ENCODE data around the gene C1orf141. TPM values are rescaled to one million over a fixed set of nuclear protein-coding genes. Genes with fewer than 3 reads are reported as not detected.
A peak's percentile ranks its signal among the peaks of the same experiment; 100 is the strongest.
"Not testable (repeated sequence)": the region's sequence is repeated elsewhere in the genome, so short reads cannot be mapped to it uniquely, and the experiment has no call there.

Gene C1orf141
- total RNA-seq, 1 donor from 2014 or later, result not detected

DNA sequence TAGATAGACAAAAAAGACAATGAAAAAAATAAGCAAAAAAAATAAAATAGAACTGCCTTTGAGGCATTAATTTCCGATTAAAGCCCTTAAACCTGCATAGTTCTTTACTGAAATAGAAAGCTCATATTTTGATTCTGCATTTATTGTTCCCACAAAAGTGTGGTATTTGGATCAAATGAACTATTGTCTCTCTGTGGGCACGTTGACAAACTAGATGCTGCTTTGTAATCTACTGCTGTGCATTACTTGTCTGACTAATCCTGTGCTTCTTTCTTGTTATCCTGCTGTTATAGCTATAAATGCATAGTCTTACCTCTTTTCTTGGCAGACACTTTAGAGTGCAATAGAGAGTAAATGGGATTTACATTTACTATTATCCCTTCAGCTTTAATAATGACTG lies 49.4 kb downstream of the C1orf141 start:
- no peak for DNase-seq (ENCODE audit: low read depth)

DNA sequence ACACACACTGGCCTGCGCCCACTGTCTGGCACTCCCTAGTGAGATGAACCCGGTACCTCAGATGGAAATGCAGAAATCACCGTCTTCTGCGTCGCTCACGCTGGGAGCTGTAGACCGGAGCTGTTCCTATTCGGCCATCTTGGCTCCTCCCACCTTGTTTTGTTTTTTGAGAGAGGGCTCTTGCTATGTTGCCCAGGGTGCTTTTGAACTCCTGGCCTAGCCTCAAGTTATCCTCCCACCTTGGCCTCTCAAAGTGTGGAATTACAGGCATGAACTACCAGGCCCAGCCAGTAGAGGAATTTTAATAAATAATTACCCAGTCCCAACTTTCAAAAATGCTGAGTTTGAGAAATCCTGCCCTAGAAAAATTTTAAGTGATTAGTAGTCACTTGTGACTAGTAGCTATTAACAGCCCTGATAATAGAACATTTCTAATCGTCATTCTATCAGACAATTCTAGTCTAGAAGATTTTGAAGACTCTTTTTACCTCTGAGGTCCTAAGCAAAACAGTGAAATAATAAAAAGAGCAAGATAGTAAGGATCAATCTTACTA lies 49.9 kb downstream of the C1orf141 start:
- no peak for DNase-seq (ENCODE audit: low read depth)

DNA sequence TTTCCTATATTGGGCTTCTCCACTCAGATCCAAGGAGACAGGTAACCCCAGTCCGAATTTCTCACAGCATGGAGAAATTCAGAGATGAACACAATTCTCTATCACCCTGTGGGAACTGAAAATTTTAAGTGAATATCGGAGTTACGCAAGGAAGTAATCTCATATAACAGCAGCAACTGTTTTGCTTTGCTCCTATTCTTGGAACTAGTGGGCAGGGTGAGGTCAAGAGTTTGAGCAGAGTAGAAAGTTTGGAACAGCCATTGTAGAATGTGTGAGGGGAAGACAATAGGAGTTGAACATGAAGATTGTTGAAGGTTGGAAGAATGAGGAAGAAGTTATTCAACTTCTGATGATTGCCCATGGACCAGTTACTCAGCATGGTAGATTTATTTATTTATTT lies 56.5 kb downstream of the C1orf141 start:
- DNase-seq (ENCODE audit: low read depth), result no peak

DNA sequence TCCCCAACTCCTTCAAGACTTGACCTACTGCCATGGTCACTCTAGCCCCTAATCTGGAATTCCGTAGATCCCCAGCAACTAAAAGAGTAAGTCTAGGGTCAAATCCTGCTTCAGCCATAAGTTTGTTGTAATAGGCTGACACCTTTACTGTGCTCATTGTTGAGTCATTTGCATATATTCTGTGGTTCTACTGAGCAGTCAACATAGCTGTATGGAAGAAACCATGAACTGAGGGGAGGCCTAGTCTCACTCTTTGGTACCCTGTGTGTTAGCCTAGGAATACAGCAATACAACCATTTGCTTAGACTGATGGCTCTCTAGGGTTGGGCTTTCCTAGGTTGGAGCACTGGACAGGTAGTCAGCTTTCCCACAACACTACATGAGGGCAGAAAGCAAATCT lies 57.2 kb downstream of the C1orf141 start:
- no peak for DNase-seq (ENCODE audit: low read depth)

DNA sequence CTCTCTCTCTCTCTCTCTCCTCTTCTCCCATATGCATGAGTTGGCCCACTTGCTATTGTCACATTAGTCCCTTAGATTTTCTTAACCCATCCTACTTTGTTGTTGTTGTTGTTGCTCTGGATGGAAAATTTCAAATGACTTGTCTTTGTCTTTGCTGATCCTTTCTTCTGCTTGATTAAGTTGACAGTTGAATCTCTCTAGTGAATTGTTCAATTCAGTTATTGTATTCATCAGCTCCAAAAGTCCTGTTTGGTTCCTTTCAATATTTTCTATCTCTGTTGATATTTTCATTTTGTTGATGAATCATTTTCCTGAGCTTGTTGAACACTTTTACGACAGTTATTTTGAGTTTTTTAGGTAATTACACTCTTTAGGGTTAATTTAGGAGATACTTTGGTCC lies 62.0 kb downstream of the C1orf141 start:
- DNase-seq (ENCODE audit: low read depth), result no peak

DNA sequence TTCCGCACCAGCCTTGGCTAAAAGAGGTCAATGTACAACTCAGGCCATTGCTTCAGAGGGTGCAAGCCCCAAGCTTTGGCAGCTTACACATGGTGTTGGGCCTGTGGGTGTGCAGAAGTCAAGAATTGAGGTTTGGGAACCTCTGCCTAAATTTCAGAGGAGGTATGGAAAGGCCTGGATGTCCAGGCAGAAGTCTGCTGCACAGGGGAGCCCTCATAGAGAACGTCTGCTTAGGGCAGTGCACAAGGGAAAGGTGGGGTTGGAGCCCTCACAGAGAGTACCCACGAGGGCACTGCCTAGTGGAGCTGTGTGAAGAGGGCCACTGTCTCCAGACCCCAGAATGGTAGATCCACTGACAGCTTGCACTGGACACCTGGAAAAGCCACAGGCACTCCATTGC lies 67.1 kb downstream of the C1orf141 start:
- not testable (repeated sequence) for DNase-seq (ENCODE audit: low read depth)

DNA sequence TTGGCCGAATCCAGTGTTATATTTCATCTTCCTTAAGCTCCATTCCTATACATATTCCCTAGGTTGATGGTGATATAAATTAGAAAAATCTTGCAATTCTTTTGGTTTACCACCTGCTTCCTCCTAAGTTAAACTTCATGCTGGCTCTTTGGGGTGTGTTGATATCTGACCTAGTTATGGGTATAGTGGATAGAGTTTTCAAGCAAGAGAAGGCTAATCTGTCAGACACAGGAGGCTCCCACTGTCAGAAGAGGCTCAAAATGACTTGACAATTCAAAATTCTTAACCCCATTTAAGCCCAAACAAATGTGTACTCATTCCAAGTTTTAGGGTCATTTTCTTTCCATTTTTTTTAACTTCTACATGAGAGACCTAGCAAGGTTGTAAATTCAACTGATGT lies 72.4 kb downstream of the C1orf141 start:
- no peak for DNase-seq (ENCODE audit: low read depth)

DNA sequence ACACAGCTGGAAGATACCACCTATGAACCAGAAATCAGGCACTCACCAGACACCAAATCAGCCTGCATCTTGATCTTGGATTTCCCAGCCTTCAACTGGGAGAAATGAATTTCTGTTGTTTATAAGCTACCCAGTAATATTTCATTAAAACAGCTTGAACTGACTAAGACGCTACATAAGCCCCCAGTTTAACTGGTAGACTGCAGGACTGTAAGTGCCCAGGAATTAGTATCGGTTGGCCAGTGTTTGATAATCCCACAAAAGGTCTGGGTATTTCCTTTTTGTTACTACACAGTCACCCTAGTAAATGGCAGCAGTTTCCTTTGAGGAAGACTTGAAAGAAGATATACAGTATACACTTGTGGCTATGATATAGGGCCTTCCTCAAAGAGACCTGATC lies 73.5 kb downstream of the C1orf141 start:
- no peak for DNase-seq (ENCODE audit: low read depth)

DNA sequence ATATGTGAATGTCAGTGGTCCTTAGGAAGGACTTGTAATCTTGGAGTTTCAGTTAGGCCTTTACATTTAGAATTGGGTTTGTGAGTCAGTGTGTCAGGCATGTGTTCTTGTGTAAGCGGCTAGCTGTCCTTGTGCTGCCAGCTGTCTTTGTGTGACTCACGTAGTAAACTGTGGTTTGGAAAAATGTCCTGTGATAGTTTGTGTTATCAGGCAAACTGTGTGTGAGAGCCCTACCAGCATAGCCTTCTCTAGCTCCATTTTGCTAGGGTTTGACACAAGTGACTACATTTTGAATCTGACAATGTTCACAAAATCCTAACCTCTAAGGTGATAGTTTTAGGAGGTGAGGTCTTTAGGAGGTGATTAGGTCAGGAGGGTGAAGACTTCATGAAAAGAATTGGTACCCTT lies 74.0 kb downstream of the C1orf141 start:
- DNase-seq (ENCODE audit: low read depth), result peak; percentile 99

DNA sequence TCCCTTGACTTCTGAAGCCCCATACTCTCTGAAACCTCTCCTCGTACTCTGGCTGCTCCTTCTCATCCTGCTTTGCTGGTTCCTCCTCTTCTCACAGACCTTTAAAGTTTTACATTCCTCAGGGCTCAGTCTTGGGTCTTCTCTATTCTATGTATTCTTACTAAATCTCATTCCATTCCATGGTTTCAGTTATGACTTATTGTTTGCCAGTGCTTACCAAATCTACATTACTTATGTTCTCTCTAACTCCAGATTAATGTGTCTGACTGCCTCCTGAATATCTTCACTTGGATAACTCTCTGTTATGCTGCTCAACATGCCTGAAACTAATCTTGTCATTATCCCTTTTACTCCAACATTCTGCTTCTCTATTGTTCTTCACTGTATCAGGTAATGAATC lies 75.4 kb downstream of the C1orf141 start:
- DNase-seq (ENCODE audit: low read depth), result peak; percentile 29

DNA sequence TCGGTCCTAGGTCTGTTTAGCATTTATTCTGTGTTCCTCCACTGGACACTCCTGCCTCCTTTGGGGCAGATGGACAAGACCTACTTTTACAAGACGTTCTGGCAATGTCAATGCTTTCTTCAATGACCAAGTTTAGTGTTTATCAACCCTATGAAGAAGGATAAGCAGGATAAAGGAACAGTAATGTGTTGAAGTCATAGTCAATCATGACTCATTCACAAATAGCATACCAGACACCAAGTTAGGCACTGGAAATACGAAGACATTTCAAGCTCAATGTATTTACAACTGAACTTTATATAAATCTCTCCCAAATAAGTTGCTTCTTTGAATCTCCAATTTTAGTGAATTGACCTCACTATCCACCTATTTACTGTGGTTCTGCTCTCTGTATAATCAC lies 76.0 kb downstream of the C1orf141 start:
- peak; percentile 40 for DNase-seq (ENCODE audit: low read depth)

DNA sequence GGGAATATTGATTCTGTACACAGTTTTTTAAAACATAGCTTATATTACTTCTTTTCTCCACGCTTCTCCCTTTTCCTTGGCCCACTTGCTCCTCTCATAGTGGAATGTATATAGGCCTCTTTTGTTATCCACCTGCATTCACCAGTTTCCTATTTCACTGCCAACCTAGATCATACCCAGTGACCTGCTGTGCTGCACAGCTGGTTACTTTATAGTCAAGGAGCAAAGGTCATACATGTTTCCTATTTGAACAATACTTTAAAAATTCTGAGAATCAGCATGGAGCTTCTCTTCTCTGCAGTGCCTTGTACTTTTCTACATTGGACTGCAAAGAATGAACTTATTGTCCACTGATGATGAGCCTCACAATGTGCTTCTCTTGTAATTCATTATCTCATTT lies 76.5 kb downstream of the C1orf141 start:
- no peak for DNase-seq (ENCODE audit: low read depth)

DNA sequence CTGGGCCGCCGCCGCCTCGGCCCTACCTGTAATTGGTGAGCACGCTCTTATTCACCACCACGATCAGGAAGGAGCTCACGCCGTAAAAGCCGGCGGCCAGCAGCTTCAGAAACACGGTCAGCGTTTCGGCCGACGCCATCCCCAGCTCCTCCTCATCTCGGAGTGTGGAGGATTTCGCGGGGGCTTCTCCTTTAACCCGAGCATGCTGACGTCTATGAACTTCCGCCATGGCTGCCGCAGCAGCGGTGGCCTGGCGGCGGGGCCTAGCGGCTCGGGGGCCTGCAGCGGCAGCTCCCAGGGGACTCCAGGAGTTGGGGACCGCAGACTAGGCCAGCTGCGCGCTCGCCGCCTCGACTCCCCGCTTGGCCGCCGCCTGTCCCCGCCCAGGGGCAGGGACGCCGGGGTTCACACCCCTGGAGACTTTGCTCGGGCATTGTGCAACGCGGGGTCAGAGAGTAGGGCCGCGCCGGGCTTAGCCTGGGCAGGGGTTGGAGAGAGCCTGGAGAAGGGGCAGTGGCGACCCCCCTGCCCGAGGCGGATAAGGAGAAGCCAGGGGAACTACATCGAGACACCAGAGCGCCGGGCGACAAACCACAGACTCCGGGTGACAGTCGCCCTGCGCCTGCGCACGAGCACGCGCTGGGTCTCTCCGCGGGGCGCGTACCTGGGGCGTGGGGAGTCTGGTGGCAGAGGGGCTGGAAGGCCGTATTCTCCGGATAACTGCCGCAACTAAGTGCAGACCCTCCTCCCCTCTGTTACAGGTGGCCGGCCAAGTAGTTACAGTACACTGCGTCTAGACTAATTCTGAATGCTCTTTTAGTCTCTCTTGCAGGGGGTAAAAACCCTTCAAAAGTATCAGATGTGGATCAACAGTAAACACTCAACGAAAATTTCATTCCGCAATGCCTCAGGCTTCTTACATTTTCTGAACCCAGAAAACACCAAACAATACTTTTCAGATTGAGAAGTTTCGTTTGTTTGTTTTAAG lies 80.7 kb downstream of the C1orf141 start, which contains the start of gene SLC35D1:
TSS of gene SLC35D1 (minus strand) at position 364 of the 988 bp plus-strand sequence. CDS start at position 229, 135 bp downstream.
- DNase-seq (ENCODE audit: low read depth), result peak; percentile 25

DNA sequence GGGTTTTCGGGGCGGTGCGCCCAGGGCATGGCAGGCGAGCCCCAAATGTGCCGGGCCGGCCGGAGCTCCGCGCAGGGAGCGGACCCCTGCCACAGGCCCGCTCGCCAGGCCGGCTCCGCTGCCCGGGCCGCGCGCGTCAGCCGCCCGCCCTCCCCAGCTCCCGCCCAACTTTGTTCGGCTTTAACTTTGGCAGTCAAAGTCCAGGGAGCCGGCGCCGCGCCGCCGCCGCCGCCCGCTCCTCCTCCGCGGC lies 81.3 kb downstream of the C1orf141 start:
- no peak for DNase-seq (ENCODE audit: low read depth)

DNA sequence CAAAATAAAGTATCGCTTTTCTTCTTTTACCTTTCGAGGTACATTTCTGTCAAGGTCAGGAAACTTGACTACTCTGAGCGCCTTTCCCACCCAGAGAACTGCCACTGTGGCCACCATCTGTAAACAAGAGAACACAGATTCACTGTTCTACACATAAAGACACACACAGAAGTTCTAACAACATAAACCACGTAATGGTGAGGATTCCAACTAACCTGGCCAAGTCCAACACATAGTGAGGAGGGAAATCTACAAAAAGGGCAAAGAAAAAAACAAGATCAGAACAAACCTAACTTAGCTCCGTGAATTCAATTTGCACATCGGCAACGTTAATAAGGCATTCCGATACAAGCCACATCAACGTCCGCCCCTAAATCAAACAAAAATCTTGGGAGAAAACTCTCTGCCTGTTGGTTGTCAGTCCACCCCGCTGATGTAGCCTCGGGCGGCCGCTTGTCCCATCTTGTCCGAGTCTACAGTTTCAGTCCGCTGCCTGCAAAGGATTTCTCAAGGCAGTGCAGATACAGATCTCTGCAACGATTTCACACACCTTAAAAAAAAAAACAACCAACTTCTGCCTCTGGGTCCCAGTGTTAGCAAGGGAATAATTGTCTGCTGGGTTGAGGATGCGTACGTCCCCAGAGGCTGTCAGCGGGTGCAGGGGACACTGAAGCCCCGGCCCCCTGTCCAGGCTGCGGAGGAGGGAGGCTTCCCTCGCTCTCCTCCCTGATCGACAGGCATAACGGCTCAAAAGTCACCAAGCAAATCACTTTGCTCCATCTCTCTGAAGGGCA lies 81.8 kb downstream of the C1orf141 start:
- DNase-seq (ENCODE audit: low read depth), result peak; percentile 42

DNA sequence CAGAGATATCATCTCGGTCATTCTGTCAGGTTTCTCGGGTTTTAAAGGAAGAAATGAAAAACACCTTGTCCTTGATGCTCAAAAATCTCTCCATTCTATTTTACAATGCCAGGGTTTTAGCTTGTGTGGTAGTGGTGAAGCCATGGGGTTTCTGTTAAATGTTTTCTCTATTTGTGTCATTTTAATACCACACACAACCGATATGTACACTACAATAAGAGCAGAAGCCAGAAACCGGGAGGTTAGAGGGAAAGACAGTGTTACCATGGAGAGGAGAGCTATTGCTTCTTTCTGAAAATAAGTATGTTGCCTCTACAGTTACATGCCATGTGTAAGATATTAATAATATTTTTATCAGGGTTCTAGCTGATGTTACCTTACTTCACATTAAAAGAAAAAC lies 83.6 kb downstream of the C1orf141 start:
- DNase-seq (ENCODE audit: low read depth), result no peak

DNA sequence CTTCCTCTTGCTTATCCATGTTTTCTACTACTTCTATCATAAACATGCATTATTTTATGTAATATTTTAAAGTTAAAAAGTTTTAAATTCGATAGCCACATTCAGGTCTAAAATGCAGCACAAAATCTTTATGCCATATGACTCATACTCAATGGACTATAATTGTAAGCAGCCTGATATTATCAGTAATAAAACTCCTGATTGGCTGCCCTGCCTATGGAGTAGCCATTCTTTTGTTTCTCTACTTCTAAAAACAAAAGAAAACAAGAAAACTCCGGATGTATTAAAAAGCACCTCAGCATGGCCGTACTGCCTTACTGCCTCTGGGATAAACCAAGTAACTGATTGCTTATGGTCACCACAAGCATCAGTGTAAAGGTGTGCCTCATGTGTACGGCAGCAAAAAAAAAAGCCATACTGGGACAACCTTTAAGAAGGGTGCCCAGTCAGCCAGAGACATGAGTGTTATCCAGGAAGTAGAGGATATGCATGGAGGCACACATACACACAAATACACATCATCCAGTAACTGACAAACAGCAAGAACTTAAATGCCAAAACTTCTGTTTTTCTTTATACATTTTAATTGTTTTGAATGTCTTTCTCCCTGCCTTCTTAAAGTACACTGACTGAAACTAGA lies 90.0 kb downstream of the C1orf141 start:
- DNase-seq (ENCODE audit: low read depth), result peak; percentile 36

DNA sequence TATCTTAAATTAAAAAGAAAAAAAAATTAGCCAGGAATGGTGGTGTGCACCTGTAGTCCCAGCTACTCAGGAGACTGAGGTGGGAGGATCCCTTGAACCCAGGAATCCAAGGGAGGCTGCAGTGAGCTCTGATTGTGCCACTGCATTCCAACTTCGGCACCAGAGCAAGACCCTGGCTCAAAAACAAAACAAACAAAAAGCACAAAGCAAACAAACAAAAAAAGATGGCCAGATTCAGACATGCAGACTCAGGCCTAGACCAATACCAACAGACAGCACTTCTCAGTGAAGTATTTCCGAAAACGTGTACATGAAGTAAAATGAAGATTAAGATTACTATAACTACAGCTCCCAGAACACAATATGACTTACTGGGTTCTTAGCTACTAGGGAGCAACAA lies 91.4 kb downstream of the C1orf141 start:
- no peak for DNase-seq (ENCODE audit: low read depth)

All from renal cortical epithelial cell (primary cell).